Parathyroid adenoma (tissue), 2 donors: Measurements from ENCODE around the gene LINC00305.

Source experiments
- H2AFZ ChIP-seq: fragments of 300-600 bp; sonication (generic); one replicate; pipeline ENCODE4 v1.7.0; 2017; ENCODE audit warnings: antibody characterized with exemption, mild to moderate bottlenecking
- H3K27ac ChIP-seq: fragments of 300-600 bp; sonication (generic); one replicate; pipeline ENCODE4 v1.7.0; 2017
- H3K27me3 ChIP-seq: fragments of 300-600 bp; sonication (generic); one replicate; pipeline ENCODE4 v1.7.0; 2017; ENCODE audit warnings: low read length; ENCODE audit not compliant: control insufficient read depth, insufficient read depth
- H3K36me3 ChIP-seq: fragments of 300-600 bp; sonication (generic); one replicate; pipeline ENCODE4 v1.7.0; 2017; ENCODE audit warnings: low read length; ENCODE audit not compliant: control insufficient read depth, insufficient read depth
- H3K4me1 ChIP-seq: fragments of 300-600 bp; sonication (generic); one replicate; pipeline ENCODE4 v1.7.0; 2017; ENCODE audit warnings: control low read depth
- H3K4me2 ChIP-seq: fragments of 300-600 bp; sonication (generic); one replicate; pipeline ENCODE4 v1.7.0; 2017; ENCODE audit warnings: low read length
- H3K4me3 ChIP-seq: fragments of 300-600 bp; sonication (generic); one replicate; pipeline ENCODE4 v1.7.0; 2017; ENCODE audit warnings: low read depth, low read length
- H3K79me2 ChIP-seq: fragments of 300-600 bp; sonication (generic); one replicate; pipeline ENCODE4 v1.7.0; 2017; ENCODE audit warnings: control low read depth
- H3K9ac ChIP-seq: fragments of 300-600 bp; sonication (generic); one replicate; pipeline ENCODE4 v1.7.0; 2017; ENCODE audit warnings: mild to moderate bottlenecking
- H3K9me3 ChIP-seq: fragments of 300-600 bp; sonication (generic); one replicate; pipeline ENCODE4 v1.7.0; 2017; ENCODE audit warnings: low read length; ENCODE audit not compliant: control insufficient read depth
- CTCF ChIP-seq: fragments of 300-600 bp; sonication (generic); IDR thresholded peaks from one replicate; pipeline ENCODE4 v1.7.0; 2017; ENCODE audit warnings: antibody characterized with exemption, mild to moderate bottlenecking
- donor health status: primary hyperparathyroidism.

The LINC00305 gene

GRCh38 chr18:64083916-64084315 is 65.0 kb downstream of the LINC00305 start:
- no peak overlapping the region for H3K4me3 ChIP-seq
- H3K36me3 ChIP-seq: no peaks in the 10 kb centered on the region
- no peak overlapping the region for H3K9ac ChIP-seq
- no peak overlapping the region for H2AFZ ChIP-seq
- H3K27ac ChIP-seq: no peak overlapping the region
- H3K79me2 ChIP-seq: no peaks in the 10 kb centered on the region
- no peak overlapping the region for H3K4me2 ChIP-seq
- H3K4me1 ChIP-seq: no peaks in the 10 kb centered on the region
- no peaks in the 10 kb centered on the region for H3K9me3 ChIP-seq
- no peak for TF ChIP-seq CTCF
- no peaks in the 10 kb centered on the region for H3K27me3 ChIP-seq

DNA sequence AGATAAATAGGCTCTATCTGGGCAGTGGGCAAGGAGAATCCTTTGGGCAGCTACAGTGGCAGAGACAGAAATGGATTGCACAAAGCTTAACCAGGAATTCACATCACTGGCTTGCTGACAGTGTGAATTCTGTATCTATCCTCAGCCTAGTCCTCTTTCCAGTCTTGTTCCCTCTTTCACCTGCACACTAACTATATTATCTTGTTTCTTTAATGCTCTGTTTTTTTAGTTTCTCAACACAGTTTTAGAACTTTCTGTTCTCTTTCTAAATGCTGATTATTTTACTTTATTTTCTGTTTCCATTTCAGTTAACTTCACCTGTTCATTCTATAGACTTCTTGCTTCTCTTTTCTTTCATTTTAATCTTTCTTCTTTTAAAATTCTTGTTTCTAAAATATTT is 66.4 kb downstream of the LINC00305 start:
- Histone ChIP-seq H3K9me3 (no peaks in the 10 kb centered on the region), H2AFZ (no peak overlapping the region), H3K4me1 (no peaks in the 10 kb centered on the region), H3K9ac (no peak overlapping the region), H3K27me3 (no peaks in the 10 kb centered on the region), H3K79me2 (no peaks in the 10 kb centered on the region), H3K4me3 (no peak overlapping the region), H3K27ac (no peak overlapping the region), H3K4me2 (no peak overlapping the region), H3K36me3 (no peaks in the 10 kb centered on the region)
- no peak for TF ChIP-seq CTCF

DNA sequence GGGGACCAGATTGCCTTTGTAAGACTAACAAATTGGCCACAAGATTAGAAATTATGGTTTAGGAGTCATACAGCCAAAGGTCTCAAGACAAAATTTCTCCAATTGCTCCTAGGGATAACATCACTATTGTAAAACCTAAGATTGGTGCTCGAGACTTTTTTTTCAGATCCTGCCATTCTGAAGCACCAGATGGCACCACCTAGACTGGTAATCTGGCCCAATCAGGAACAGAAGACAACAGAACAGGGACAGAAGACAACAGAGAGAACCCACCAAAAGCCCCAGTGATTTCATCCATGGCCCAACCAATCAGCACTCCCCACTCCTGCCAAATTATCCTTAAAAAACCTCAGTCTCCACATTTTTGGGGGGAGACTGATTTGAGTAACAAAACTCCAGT is 66.8 kb downstream of the LINC00305 start:
- no peaks in the 10 kb centered on the region for H3K27me3 ChIP-seq
- H3K79me2 ChIP-seq: no peaks in the 10 kb centered on the region
- TF ChIP-seq CTCF: no peak
- H2AFZ ChIP-seq: no peak overlapping the region
- H3K9ac ChIP-seq: no peak overlapping the region
- H3K4me2 ChIP-seq: no peak overlapping the region
- H3K4me1 ChIP-seq: no peaks in the 10 kb centered on the region
- no peak overlapping the region for H3K27ac ChIP-seq
- no peak overlapping the region for H3K4me3 ChIP-seq
- no peaks in the 10 kb centered on the region for H3K9me3 ChIP-seq
- no peaks in the 10 kb centered on the region for H3K36me3 ChIP-seq

- H3K4me2 ChIP-seq: no peak overlapping the region
- no peak overlapping the region for H3K27ac ChIP-seq
- TF ChIP-seq CTCF: no peak
- no peaks in the 10 kb centered on the region for H3K79me2 ChIP-seq
- H3K9ac ChIP-seq: no peak overlapping the region
- no peaks in the 10 kb centered on the region for H3K36me3 ChIP-seq
- no peak overlapping the region for H2AFZ ChIP-seq
- H3K9me3 ChIP-seq: no peaks in the 10 kb centered on the region
- no peaks in the 10 kb centered on the region for H3K27me3 ChIP-seq
- no peaks in the 10 kb centered on the region for H3K4me1 ChIP-seq
- H3K4me3 ChIP-seq: no peak overlapping the region
These were observed 74.9 kb downstream of the LINC00305 start for GRCh38 chr18:64073971-64074370.

- Histone ChIP-seq H3K4me1 (peaks cover 15% of the 10 kb centered on the region), H2AFZ (no peak overlapping the region), H3K4me2 (no peak overlapping the region), H3K27me3 (no peaks in the 10 kb centered on the region), H3K79me2 (no peaks in the 10 kb centered on the region), H3K9me3 (no peaks in the 10 kb centered on the region), H3K9ac (no peak overlapping the region), H3K27ac (no peak overlapping the region), H3K36me3 (no peaks in the 10 kb centered on the region), H3K4me3 (no peak overlapping the region)
- no peak for TF ChIP-seq CTCF
These were observed 93.9 kb downstream of the LINC00305 start for GRCh38 chr18:64055019-64055418.
